Activated naive CD4-positive, alpha-beta T cell (primary cell): ENCODE data around the gene PPP6R3.
"Not testable (repeated sequence)": the region's sequence is repeated elsewhere in the genome, so short reads cannot be mapped to it uniquely, and the experiment has no call there.

Experiments used
- DNase-seq, 4 experiments: peaks; one replicate each; lab custom pipeline; 2025; lab: John Stamatoyannopoulos, UW

PPP6R3 gene

GRCh38 chr11:68525336-68525735, 64.8 kb downstream of the PPP6R3 start:
- DNase-seq: no peak

DNA sequence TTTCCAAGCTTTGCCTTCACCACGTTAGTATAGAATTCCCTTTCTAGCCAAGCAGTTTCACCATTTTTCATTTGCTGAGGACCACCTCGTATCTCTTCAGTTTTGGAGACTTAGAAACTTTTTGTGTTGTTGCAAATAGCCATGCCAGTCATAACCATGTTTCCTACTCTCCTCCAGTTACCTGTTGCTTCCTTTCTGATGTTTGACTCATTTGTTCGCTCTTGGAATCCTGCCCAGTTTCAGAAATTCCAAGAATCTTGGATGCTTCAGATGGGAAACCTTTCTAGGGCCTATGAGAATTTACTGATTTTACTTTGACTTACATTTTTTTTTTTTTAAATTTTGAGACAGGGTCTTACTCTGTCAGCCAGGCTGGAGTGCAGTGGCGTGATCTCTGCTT, 65.4 kb downstream of the PPP6R3 start:
- DNase-seq: no peak

GRCh38 chr11:68527585-68527984, 67.0 kb downstream of the PPP6R3 start:
- DNase-seq: no peak

DNA sequence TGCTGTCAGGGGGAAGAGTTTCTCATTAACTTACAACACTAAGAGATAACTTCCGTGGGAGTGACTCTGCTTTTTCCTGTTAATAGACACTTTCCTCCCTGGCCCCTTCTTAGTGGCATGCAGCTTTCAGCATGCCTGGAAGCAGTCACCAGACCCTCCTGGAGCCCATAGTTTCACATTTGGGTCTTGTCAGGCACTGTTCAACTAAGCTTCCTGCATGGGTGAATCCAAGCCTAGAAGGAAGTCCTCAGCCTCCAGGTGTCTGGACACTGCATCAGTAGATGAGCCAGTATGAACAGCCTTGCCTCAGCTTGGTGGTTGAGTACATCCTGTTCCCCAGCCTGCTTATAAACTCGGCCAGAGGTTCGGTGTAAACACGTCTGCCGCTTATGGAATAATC, 68.1 kb downstream of the PPP6R3 start:
- DNase-seq: no peak

DNA sequence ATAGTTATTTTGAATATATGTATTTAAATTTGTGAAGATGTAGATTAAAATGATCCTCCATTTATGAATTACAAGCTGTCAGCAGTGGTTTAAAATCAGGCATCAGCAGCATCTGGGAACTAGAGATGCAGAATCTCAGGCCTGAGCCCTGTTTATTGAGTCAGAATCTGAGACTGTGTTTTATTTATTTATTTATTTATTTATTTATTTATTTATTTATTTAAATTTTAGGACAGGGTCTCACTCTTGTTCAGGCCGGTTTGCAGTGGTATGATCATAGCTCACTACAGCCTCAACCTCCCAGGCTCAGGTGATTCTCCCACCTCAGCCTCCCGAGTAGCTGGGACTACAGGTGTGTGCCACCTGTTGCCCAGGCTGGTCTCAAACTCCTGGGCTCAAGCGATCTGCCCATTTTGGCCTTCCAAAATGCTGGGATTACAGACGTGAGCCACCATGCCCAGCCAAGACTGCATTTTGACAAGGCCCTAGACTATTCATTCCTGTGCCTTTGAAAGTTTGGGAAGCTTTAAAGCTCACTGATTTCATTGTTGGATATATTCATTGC, 70.7 kb downstream of the PPP6R3 start:
- DNase-seq: no peak

DNA sequence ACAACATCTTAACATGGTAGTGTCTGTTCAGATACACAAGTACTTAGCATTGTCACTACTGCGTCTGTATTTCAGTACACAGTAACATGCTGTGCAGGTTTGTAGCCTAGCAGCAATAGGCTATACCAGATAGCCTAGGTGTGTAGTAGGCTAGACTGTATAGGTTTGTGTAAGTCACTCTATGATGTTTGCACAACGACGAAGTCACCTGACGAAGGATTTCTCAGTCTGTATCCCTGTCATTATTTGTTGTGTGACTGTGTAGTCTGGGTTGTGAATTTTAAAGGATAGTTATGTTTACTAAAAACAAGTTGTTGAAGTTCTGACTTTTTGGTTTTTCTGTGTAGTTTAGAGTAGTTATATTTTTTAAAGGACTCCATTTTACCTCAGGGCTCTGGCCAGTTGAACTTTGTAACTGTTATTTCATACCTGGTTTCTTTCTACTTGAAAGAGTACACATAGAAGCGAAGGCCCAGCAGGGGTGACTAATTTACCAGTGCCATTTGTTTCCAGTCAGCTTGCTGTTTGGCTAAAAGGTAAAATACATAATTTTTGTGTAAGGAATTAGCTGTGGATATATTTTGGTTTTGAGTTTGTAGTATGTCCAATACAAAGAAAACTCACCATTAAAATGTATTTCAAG, 72.3 kb downstream of the PPP6R3 start:
- no peak for DNase-seq

- no peak for DNase-seq
Observed at GRCh38 chr11:68533945-68534344, 73.4 kb downstream of the PPP6R3 start.

DNA sequence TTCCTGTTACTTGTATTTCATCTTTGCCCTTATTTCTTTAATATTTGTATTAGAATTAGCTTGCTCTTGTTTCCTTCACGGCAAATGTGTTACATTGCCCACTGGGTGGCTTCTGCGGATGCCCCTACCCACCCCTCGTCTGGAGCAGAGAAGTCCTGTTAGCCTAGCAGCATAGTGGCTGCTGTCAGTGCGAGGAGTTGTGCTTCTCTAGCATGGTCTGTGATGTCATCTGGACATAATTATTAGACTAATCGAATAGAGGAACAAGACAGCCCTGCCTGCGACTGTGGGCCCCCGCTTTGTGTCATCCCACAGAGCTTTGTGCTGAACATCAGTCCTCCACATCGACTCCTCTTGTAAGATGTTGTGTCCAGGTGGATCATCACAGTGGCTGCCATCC, 74.5 kb downstream of the PPP6R3 start:
- DNase-seq: no peak

DNA sequence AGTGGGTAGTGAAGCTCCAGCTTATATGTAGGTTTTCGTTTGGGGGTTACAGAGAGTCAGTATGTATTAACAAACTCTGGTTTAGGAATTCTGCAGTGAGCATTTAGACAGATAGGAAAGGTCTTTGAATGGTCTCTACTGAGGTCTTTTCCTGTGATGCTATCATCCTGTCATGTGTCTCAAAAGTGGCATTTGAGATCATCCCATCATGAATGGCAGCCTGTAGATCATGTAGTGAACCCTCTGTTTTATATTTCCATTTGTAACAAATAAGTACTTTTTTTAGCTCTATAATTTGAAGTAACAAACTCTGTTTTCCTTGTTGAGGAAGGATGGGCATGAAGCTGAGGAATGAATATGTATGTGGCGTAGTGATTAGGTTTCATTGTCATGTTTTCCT, 76.2 kb downstream of the PPP6R3 start:
- no peak for DNase-seq

- DNase-seq: no peak
Observed at GRCh38 chr11:68538025-68538424, 77.5 kb downstream of the PPP6R3 start.

DNA sequence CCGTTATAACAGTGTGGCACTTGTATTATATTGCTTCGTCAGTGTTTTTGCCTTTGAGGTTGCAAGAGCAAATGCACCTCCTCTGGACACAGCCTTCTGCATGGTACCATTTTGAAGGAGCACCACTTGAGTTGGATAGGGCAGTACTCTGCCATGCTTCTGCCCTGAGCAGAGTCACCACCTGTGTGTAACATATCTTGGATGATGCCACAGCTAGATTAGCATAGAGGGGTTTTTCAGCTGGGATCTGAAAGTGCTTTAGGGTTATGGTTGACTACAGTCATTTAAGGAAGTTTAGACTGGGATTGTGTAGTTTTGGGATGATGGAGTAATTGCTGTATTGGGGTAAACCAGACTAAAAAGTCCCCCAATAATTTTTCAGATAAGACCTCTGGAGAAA, 78.8 kb downstream of the PPP6R3 start:
- no peak for DNase-seq

DNA sequence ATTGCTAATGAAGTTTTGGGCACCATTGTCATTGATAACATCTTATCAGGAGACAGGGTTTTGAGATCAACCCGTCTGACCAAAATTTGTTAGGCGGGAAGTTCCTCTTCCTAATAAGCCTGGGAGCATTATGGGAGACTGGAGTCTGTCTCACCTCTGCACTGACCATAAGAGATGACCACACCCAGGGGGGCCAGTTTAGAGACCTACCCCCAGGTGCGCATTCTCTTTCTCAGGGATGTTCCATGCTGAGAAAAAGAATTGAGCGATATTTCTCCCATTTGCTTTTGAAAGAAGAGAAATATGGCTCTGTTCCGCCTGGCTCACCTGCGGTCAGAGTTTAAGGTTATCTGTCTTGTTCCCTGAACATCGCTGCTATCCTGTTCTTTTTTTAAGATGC, 80.0 kb downstream of the PPP6R3 start:
- DNase-seq: not testable (repeated sequence)

GRCh38 chr11:68541116-68541515, 80.6 kb downstream of the PPP6R3 start:
- no peak for DNase-seq

GRCh38 chr11:68541991-68542390, 81.4 kb downstream of the PPP6R3 start:
- no peak for DNase-seq

GRCh38 chr11:68542617-68543016, 82.1 kb downstream of the PPP6R3 start:
- DNase-seq: no peak

DNA sequence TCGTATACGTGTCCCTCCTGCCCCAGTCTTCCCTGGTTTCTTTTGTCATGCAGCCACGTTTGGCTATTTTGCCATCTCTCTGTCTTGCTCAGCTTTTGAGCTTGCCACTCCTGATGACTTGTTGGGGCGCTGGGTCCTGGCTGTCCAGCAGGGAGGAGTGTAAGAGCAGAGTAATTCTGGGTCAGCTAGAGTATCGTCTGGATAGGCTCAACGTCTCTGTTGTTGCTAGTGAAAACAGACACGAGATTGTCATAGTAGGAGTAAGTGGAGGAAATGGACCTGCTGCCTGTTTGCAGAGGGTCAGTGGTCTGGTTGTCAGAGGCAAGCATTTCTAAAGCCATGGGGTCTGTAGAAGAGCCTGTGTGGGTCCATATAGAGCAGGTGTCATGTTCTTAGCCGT, 83.0 kb downstream of the PPP6R3 start:
- no peak for DNase-seq

GRCh38 chr11:68545347-68545746, 84.8 kb downstream of the PPP6R3 start:
- no peak for DNase-seq

DNA sequence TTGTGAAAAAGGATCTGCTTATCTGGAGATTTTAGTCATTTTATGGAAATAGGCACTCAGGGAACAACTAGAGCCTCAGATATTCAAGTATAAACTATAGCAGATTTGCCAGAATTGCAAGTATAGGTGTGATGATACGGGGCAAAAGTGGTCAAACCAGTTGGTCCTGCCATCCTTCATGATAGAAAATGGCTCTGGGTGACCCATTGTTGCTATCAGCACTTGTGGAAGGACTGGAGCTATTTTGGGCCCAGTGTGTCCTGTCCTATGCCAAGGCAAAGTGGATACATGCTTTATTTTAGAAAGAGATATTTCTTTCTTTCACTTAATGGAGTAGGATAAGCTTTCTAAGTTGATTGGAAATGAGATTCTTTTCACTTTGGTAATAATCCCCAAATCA, 85.2 kb downstream of the PPP6R3 start:
- no peak for DNase-seq

DNA sequence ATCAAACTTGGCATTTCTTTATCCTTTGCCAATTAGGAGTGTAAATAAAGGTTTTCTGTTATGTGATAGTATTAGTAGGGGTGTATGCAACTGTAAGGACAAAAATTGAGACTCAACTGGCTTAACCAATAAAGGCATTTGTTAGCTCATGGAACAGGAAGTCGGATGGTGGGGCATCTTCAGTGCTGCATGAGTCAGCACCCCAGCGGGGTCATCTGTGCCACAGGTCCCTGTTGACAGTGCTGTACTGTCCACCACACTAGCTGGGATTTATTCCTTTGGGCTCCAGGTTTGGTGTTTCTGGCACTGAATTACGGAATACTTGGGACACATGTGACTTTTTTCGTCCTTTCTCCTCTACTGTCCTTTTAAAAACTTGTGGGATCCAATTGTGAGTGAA, 86.0 kb downstream of the PPP6R3 start:
- no peak for DNase-seq

- no peak for DNase-seq
Observed at GRCh38 chr11:68549789-68550484, 89.4 kb downstream of the PPP6R3 start.

- no peak for DNase-seq
Observed at GRCh38 chr11:68550485-68550817, 89.9 kb downstream of the PPP6R3 start.

DNA sequence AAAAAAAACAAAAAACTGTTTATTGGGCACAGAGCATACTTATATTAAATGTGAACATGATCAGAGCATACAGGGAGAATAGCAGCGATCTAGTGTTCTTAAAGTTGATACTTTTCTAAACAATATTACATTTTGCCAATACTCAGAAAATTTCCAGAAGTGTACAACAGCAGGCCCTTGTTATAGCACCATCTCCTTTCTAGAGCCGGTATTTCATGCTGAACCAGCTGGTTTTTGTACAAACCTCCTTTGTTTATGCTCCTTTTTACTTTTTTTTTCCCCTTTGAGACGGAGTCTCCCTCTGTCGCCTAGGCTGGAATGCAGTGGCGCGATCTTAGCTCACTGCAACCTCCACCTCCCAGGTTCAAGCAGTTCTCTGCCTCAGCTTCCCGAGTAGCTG, 90.7 kb downstream of the PPP6R3 start:
- no peak for DNase-seq

GRCh38 chr11:68551777-68552176, 91.2 kb downstream of the PPP6R3 start:
- DNase-seq: no peak

DNA sequence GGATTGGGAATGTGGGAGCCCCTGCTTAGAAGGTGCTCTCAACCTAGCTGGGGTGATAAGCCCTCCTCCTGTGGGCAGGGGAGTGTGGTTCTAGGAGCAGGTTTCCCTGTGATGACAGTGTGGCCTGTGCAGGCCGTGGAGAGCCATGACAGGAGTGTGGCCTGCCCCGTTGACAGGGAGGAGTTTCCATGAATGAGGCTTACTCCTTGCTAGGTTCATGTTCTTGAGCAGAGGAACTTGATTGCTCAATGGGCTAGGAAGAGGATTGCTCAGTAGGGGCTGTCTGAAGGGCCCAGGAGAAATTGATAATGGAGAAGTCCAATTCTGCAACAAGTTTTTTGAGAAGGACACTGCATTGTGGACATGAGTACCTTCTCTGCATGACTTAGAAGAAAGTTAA, 92.0 kb downstream of the PPP6R3 start:
- DNase-seq: no peak
